Naive thymus-derived CD4-positive, alpha-beta T cell (primary cell): ENCODE results near the gene PPFIA3. TPM values are rescaled to one million over a fixed set of nuclear protein-coding genes. Genes with fewer than 3 reads are reported as not detected.
"Not testable (repeated sequence)": the region's sequence is repeated elsewhere in the genome, so short reads cannot be mapped to it uniquely, and the experiment has no call there.

ENCODE experiments used
- ATAC-seq: fragments of 150-1000 bp; cut with Tn5 transposase; 2 replicates; pipeline ENCODE4 v1.10.0; 2021; ENCODE audit warnings: mild to moderate bottlenecking, moderate library complexity
- CTCF ChIA-PET: fragments of 350-600 bp; sonication (Branson Sonifier 250); formaldehyde crosslinking; loops from one replicate; lab custom pipeline; 2021; ENCODE audit warnings: antibody characterized with exemption; lab: Charles Lee
- POLR2A ChIA-PET: fragments of 350-600 bp; sonication (Branson Sonifier 250); formaldehyde crosslinking; loops from one replicate; lab custom pipeline; 2021; ENCODE audit warnings: antibody characterized with exemption, inconsistent platforms; lab: Charles Lee
- DNase-seq, 9 donors: peaks; one replicate each; pipeline versions ENCODE4 v3.0.0 to v3.0.0-alpha.2; 2020 to 2022; ENCODE audit warnings: mixed read lengths in 1 of 9
- H3K27ac ChIP-seq: one replicate; pipeline ENCODE4 v1.7.0; 2013; ENCODE audit warnings: mild to moderate bottlenecking, low read depth, low read length, moderate library complexity
- H3K27me3 ChIP-seq, 2 donors: one replicate each; pipeline ENCODE4 v1.7.0; 2013; ENCODE audit warnings: low read length in 2 of 2, mild to moderate bottlenecking in 2 of 2, moderate library complexity in 2 of 2; ENCODE audit not compliant: control insufficient read depth in 2 of 2, insufficient read depth in 2 of 2
- H3K36me3 ChIP-seq, 3 experiments: 1 replicate in 2 of 3; 2 replicates in 1 of 3; pipeline ENCODE4 v1.7.0; 2013; ENCODE audit warnings: low read length in 3 of 3, mild to moderate bottlenecking in 3 of 3, moderate library complexity in 1 of 3; ENCODE audit not compliant: insufficient read depth in 3 of 3, control insufficient read depth in 2 of 3
- H3K4me1 ChIP-seq, 2 donors: one replicate each; pipeline ENCODE4 v1.7.0; 2013; ENCODE audit warnings: low read length in 2 of 2, mild to moderate bottlenecking in 2 of 2, moderate library complexity in 1 of 2; ENCODE audit not compliant: control insufficient read depth in 2 of 2, insufficient read depth in 2 of 2
- H3K4me3 ChIP-seq: 2 replicates; pipeline ENCODE4 v1.7.0; 2013; ENCODE audit warnings: mild to moderate bottlenecking, low read length
- H3K9me3 ChIP-seq, 3 experiments: 1 replicate in 2 of 3; 2 replicates in 1 of 3; pipeline ENCODE4 v1.7.0; 2013; ENCODE audit warnings: low read length in 3 of 3; ENCODE audit not compliant: control insufficient read depth in 2 of 3
- H3K27ac Mint-ChIP-seq, 9 donors: one replicate each; pipeline ENCODE4 v1.8.0; 2020 to 2022; ENCODE audit warnings: mixed read lengths in 9 of 9, mild to moderate bottlenecking in 8 of 9, moderate library complexity in 5 of 9, inconsistent platforms in 2 of 9
- H3K27me3 Mint-ChIP-seq, 5 donors: one replicate each; pipeline ENCODE4 v1.8.0; 2021 to 2022; ENCODE audit warnings: mixed read lengths in 5 of 5, mild to moderate bottlenecking in 1 of 5
- H3K36me3 Mint-ChIP-seq, 5 donors: one replicate each; pipeline ENCODE4 v1.8.0; 2020 to 2022; ENCODE audit warnings: mixed read lengths in 5 of 5, mild to moderate bottlenecking in 3 of 5, inconsistent platforms in 1 of 5
- H3K4me1 Mint-ChIP-seq, 7 donors: one replicate each; pipeline ENCODE4 v1.8.0; 2020 to 2022; ENCODE audit warnings: mixed read lengths in 7 of 7, mild to moderate bottlenecking in 3 of 7, inconsistent platforms in 1 of 7
- H3K4me3 Mint-ChIP-seq, 10 donors: one replicate each; pipeline ENCODE4 v1.8.0; 2020 to 2022; ENCODE audit warnings: mild to moderate bottlenecking in 10 of 10, mixed read lengths in 10 of 10, moderate library complexity in 6 of 10, inconsistent platforms in 2 of 10
- H3K9me3 Mint-ChIP-seq, 11 donors: one replicate each; pipeline ENCODE4 v1.8.0; 2020 to 2022; ENCODE audit warnings: mixed read lengths in 11 of 11, mild to moderate bottlenecking in 4 of 11, inconsistent platforms in 1 of 11, moderate library complexity in 1 of 11
- intact Hi-C, 2 donors: fragments of 100-400 bp; cut with micrococcal nuclease; formaldehyde crosslinking; loops; one replicate each; pipeline ENCODE4 v1.15.1; 2023
- polyA plus RNA-seq, 2 donors: library from polyadenylated mRNA; unstranded; fragments of 300-500 nt; fragmentation: Illumina TruSeq; gene quantifications; one replicate each; pipeline ENCODE4 v1.2.3, GENCODE V29; 2021
- total RNA-seq, 6 experiments: library from RNA in 5 of 6; stranded (reverse) in 5 of 6; gene quantifications; 1 replicate in 5 of 6; 2 replicates in 1 of 6; pipeline ENCODE4 v1.2.3 and lab custom pipeline; 2021 to 2026

PPFIA3 gene
- total and polyA plus RNA-seq, 7 experiments from 2014 or later = 0.15 to 4.9 (median 2.6) TPM

- Histone ChIP-seq H3K4me1 (no peaks in the 10 kb centered on the region), H3K27me3 (no peaks in the 10 kb centered on the region)
- POLR2A ChIA-PET = no interaction called here
Observed at GRCh38 chr19:49167857-49168409, 48.6 kb downstream of the PPFIA3 start.

GRCh38 chr19:49168421-49168820 lies 49.1 kb downstream of the PPFIA3 start:
- no peaks in the 10 kb centered on the region for H3K36me3 ChIP-seq
- no peaks in the 10 kb centered on the region for H3K4me1 ChIP-seq
- no peaks in the 10 kb centered on the region for H3K27me3 ChIP-seq
- Mint-ChIP-seq H3K36me3 (no peaks in the 10 kb centered on the region), H3K27ac (no peak overlapping the region), H3K4me1 (no peaks in the 10 kb centered on the region), H3K9me3 (no peaks in the 10 kb centered on the region), H3K4me3 (no peak overlapping the region), H3K27me3 (peaks cover 0 to 10% (median 0%) of the 10 kb centered on the region in 5 donors)
- ATAC-seq (no peak), DNase-seq (no peak)
- intact Hi-C loops = no loop called here
- no peak overlapping the region for H3K4me3 ChIP-seq
- ChIA-PET POLR2A (no interaction called here), CTCF (no interaction called here)
- no peak overlapping the region for H3K27ac ChIP-seq
- no peaks in the 10 kb centered on the region for H3K9me3 ChIP-seq

More at GRCh38 chr19:49167857-49168409, 48.6 kb downstream of the PPFIA3 start:
- Mint-ChIP-seq H3K9me3 (no peaks in the 10 kb centered on the region), H3K36me3 (no peaks in the 10 kb centered on the region), H3K27me3 (peaks cover 0 to 10% (median 0%) of the 10 kb centered on the region in 5 donors), H3K4me1 (no peaks in the 10 kb centered on the region), H3K27ac (no peak overlapping the region), H3K4me3 (no peak overlapping the region)
- Histone ChIP-seq H3K36me3 (no peaks in the 10 kb centered on the region), H3K4me3 (no peak overlapping the region), H3K9me3 (no peaks in the 10 kb centered on the region), H3K27ac (no peak overlapping the region)
- DNase-seq (no peak), ATAC-seq (no peak)
- intact Hi-C loops = no loop called here
- CTCF ChIA-PET = no interaction called here

- H3K27me3 Mint-ChIP-seq = no peaks in the 10 kb centered on the region
- no peaks in the 10 kb centered on the region for H3K36me3 Mint-ChIP-seq
- H3K9me3 ChIP-seq = no peaks in the 10 kb centered on the region
- POLR2A ChIA-PET = no interaction called here
- H3K4me1 Mint-ChIP-seq = peaks cover 0 to 5% (median 4%) of the 10 kb centered on the region in 7 donors
- H3K4me3 Mint-ChIP-seq = no peak overlapping the region
- H3K27ac Mint-ChIP-seq = no peak overlapping the region
- no peaks in the 10 kb centered on the region for H3K9me3 Mint-ChIP-seq
- no peaks in the 10 kb centered on the region for H3K4me1 ChIP-seq
- no peak overlapping the region for H3K4me3 ChIP-seq
- no peaks in the 10 kb centered on the region for H3K27me3 ChIP-seq
- DNase-seq (no peak), ATAC-seq (no peak)
- intact Hi-C loops = no loop called here
- CTCF ChIA-PET = no interaction called here
- no peak overlapping the region for H3K27ac ChIP-seq
- no peaks in the 10 kb centered on the region for H3K36me3 ChIP-seq
Observed at GRCh38 chr19:49173198-49173597, 53.9 kb downstream of the PPFIA3 start.

GRCh38 chr19:49180659-49181058 lies 61.3 kb downstream of the PPFIA3 start:
- H3K27me3 Mint-ChIP-seq = no peaks in the 10 kb centered on the region
- DNase-seq = no peak
- ChIA-PET POLR2A (no interaction called here), CTCF (no interaction called here)
- ATAC-seq = no peak
- H3K9me3 ChIP-seq = peaks cover 0 to 3% (median 0%) of the 10 kb centered on the region in 3 experiments
- no peaks in the 10 kb centered on the region for H3K4me1 ChIP-seq
- H3K9me3 Mint-ChIP-seq = peaks cover 0 to 26% (median 10%) of the 10 kb centered on the region in 11 donors
- peaks cover 0 to 5% (median 4%) of the 10 kb centered on the region in 5 donors for H3K36me3 Mint-ChIP-seq
- H3K27ac ChIP-seq = no peak overlapping the region
- intact Hi-C loops = no loop called here
- no peak overlapping the region for H3K4me3 ChIP-seq
- H3K27me3 ChIP-seq = no peaks in the 10 kb centered on the region
- H3K27ac Mint-ChIP-seq = no peak overlapping the region
- peaks cover 0 to 5% (median 4%) of the 10 kb centered on the region in 7 donors for H3K4me1 Mint-ChIP-seq
- no peaks in the 10 kb centered on the region for H3K36me3 ChIP-seq
- no peak overlapping the region for H3K4me3 Mint-ChIP-seq

- intact Hi-C loops, H3K27ac ChIP-seq, H3K4me3 ChIP-seq, H3K27me3 Mint-ChIP-seq, H3K27ac Mint-ChIP-seq, H3K4me1 ChIP-seq, DNase-seq, H3K36me3 Mint-ChIP-seq, CTCF ChIA-PET, H3K27me3 ChIP-seq, H3K9me3 ChIP-seq, H3K4me1 Mint-ChIP-seq, H3K36me3 ChIP-seq, H3K4me3 Mint-ChIP-seq, ATAC-seq, POLR2A ChIA-PET: not testable (repeated sequence)
- H3K9me3 Mint-ChIP-seq = peaks cover 0 to 33% (median 11%) of the 10 kb centered on the region in 11 donors
Observed at GRCh38 chr19:49182010-49182847, 62.9 kb downstream of the PPFIA3 start.

GRCh38 chr19:49182848-49183375 lies 63.6 kb downstream of the PPFIA3 start:
- ChIA-PET POLR2A (no interaction called here), CTCF (no interaction called here)
- peaks cover 0 to 2% (median 0%) of the 10 kb centered on the region in 7 donors for H3K4me1 Mint-ChIP-seq
- no peak overlapping the region for H3K27ac ChIP-seq
- H3K9me3 ChIP-seq = peaks cover 0 to 3% (median 0%) of the 10 kb centered on the region in 3 experiments
- no peaks in the 10 kb centered on the region for H3K36me3 ChIP-seq
- DNase-seq = no peak
- no peak overlapping the region for H3K4me3 Mint-ChIP-seq
- no peak overlapping the region for H3K27ac Mint-ChIP-seq
- no peak overlapping the region for H3K4me3 ChIP-seq
- intact Hi-C loops = no loop called here
- no peak for ATAC-seq
- H3K27me3 Mint-ChIP-seq = no peaks in the 10 kb centered on the region
- H3K36me3 Mint-ChIP-seq = peaks cover 0 to 5% (median 4%) of the 10 kb centered on the region in 5 donors
- H3K9me3 Mint-ChIP-seq = peaks cover 0 to 33% (median 11%) of the 10 kb centered on the region in 11 donors
- H3K27me3 ChIP-seq = no peaks in the 10 kb centered on the region
- H3K4me1 ChIP-seq = no peaks in the 10 kb centered on the region
